Kidney capillary endothelial cell (primary cell): Measurements from ENCODE around the gene NDUFB7.
"Not testable (repeated sequence)": the region's sequence is repeated elsewhere in the genome, so short reads cannot be mapped to it uniquely, and the experiment has no call there.

Source experiments
- DNase-seq: peaks from one replicate; pipeline ENCODE4 v3.0.0-alpha.2; 2018; ENCODE audit warnings: low spot score

The NDUFB7 gene

GRCh38 chr19:14553042-14553938 lies 18.6 kb downstream of the NDUFB7 start:
- DNase-seq = no peak

GRCh38 chr19:14552006-14552360 lies 19.9 kb downstream of the NDUFB7 start:
- not testable (repeated sequence) for DNase-seq

- not testable (repeated sequence) for DNase-seq
These were observed 20.5 kb downstream of the NDUFB7 start for GRCh38 chr19:14551134-14552005.

GRCh38 chr19:14550201-14550754 lies 21.6 kb downstream of the NDUFB7 start:
- no peak for DNase-seq

- no peak for DNase-seq
These were observed 26.2 kb downstream of the NDUFB7 start for GRCh38 chr19:14545716-14546082.

- DNase-seq = no peak
These were observed 26.7 kb downstream of the NDUFB7 start for GRCh38 chr19:14544977-14545715.

- no peak for DNase-seq
These were observed 27.8 kb downstream of the NDUFB7 start for GRCh38 chr19:14544047-14544446.

- DNase-seq = no peak
These were observed 29.0 kb downstream of the NDUFB7 start for GRCh38 chr19:14542711-14543328.

GRCh38 chr19:14541979-14542378 lies 29.9 kb downstream of the NDUFB7 start:
- not testable (repeated sequence) for DNase-seq

GRCh38 chr19:14540741-14541525 lies 30.9 kb downstream of the NDUFB7 start:
- no peak for DNase-seq

- no peak for DNase-seq
These were observed 34.8 kb downstream of the NDUFB7 start for GRCh38 chr19:14536926-14537692.

- DNase-seq = no peak
These were observed 38.4 kb downstream of the NDUFB7 start for GRCh38 chr19:14533450-14533849.

GRCh38 chr19:14530506-14530905 lies 41.4 kb downstream of the NDUFB7 start:
- DNase-seq = no peak

GRCh38 chr19:14530005-14530348 lies 41.9 kb downstream of the NDUFB7 start:
- DNase-seq = no peak

- peak; percentile 100 for DNase-seq
These were observed 42.4 kb downstream of the NDUFB7 start, which contains the start of gene TECR for GRCh38 chr19:14529254-14530004. TSS of gene TECR (plus strand) at chr19:14529594. CDS start at chr19:14529697, 103 bp downstream.

GRCh38 chr19:14528419-14529253 lies 43.2 kb downstream of the NDUFB7 start:
- DNase-seq = no peak

GRCh38 chr19:14526423-14526822 lies 45.4 kb downstream of the NDUFB7 start:
- no peak for DNase-seq

- no peak for DNase-seq
These were observed 46.1 kb downstream of the NDUFB7 start for GRCh38 chr19:14525729-14526128.
